Heart left ventricle (tissue), 16 donors: ENCODE measurements around the gene BLM. TPM values are rescaled to one million over a fixed set of nuclear protein-coding genes. Genes with fewer than 3 reads are reported as not detected.

Experiments
- ATAC-seq, 4 donors: fragments of 200-7000 bp; cut with Tn5 transposase; one replicate each; pipeline ENCODE4 v1.9.1; 2020 to 2022; ENCODE audit warnings: moderate library complexity in 4 of 4, mild to moderate bottlenecking in 3 of 4, moderate number of reproducible peaks in 1 of 4
- DNase-seq, 5 donors: peaks; one replicate each; pipeline ENCODE4 v3.0.0-alpha.2; 2020
- H3K27ac ChIP-seq, 12 donors: fragments of 200-600 bp; sonication (generic) in 4 of 12; one replicate each; pipeline versions ENCODE4 v1.5.0 to v1.8.0; 2016 to 2022; ENCODE audit warnings: mild to moderate bottlenecking in 2 of 12
- H3K27me3 ChIP-seq, 9 donors: fragments of 200-600 bp; sonication (generic) in 2 of 9; one replicate each; pipeline versions ENCODE4 v1.5.1 to v1.8.0; 2016 to 2022; ENCODE audit warnings: mild to moderate bottlenecking in 3 of 9
- H3K36me3 ChIP-seq, 9 donors: fragments of 200-600 bp; sonication (generic) in 2 of 9; one replicate each; pipeline versions ENCODE4 v1.5.0 to v1.8.0; 2018 to 2022; ENCODE audit warnings: mild to moderate bottlenecking in 2 of 9
- H3K4me1 ChIP-seq, 12 donors: fragments of 200-600 bp; sonication (generic) in 4 of 12; one replicate each; pipeline versions ENCODE4 v1.5.0 to v1.8.0; 2016 to 2022; ENCODE audit warnings: mild to moderate bottlenecking in 3 of 12
- H3K4me3 ChIP-seq, 12 donors: fragments of 200-600 bp; sonication (generic) in 4 of 12; one replicate each; pipeline versions ENCODE4 v1.5.0 to v1.8.0; 2017 to 2022; ENCODE audit warnings: mild to moderate bottlenecking in 9 of 12, moderate library complexity in 4 of 12
- H3K9me3 ChIP-seq, 12 donors: fragments of 200-600 bp; sonication (generic) in 4 of 12; one replicate each; pipeline versions ENCODE4 v1.5.0 to v1.8.0; 2016 to 2022; ENCODE audit warnings: mild to moderate bottlenecking in 1 of 12
- POLR2A ChIP-seq, 2 donors: fragments of 450-650 bp; IDR thresholded peaks; one replicate each; pipeline ENCODE4 v1.6.1; 2017; ENCODE audit warnings: antibody characterized with exemption in 2 of 2, mild to moderate bottlenecking in 2 of 2, moderate library complexity in 2 of 2
- WGBS, 4 donors: extraction: QIAGEN DNeasy Blood & Tissue Kit in 2 of 4; methylation state at CpG; one replicate each; pipeline versions ENCODE4 v1.1.5 to v1.1.7; 2013 to 2018; 5-methylcytosine and 5-hydroxymethylcytosine counted together
- intact Hi-C, 10 donors: fragments of 100-400 bp; cut with DNase I; formaldehyde crosslinking; loops; one replicate each; pipeline versions ENCODE4 v1.11.1 to v1.14.2; 2022
- polyA plus RNA-seq, 2 donors: library from polyadenylated mRNA; stranded (reverse); fragments of 200-250 nt; gene quantifications; one replicate each; pipeline ENCODE4 v1.2.3, GENCODE V29; 2013
- total RNA-seq, 9 donors: library from RNA; depleted of rRNA in 2 of 9; stranded (reverse); fragments of >200 nt in 2 of 9; fragmentation: NEBNext Ultra II Directional in 3 of 9; extraction: Animal tissue kit (Norgen Biotek cat#: 25700) in 3 of 9; gene quantifications; one replicate each; pipeline versions ENCODE4 v1.1.0 to v1.2.4, GENCODE V29; 2016 to 2023
- TF ChIP-seq, protein P1 (sequence below), 12 donors: fragments of 200-600 bp; sonication (generic) in 4 of 12; IDR thresholded peaks; one replicate each; pipeline versions ENCODE4 v1.5.0 to v1.8.0; 2018 to 2022; ENCODE audit warnings: antibody characterized with exemption in 12 of 12, mild to moderate bottlenecking in 5 of 12
- donor health status: ischemic (EF 13 %, LVEDD 7.1; RV severe dilation, severe dysfunction).
- donor health status: healthy with polysubstance abuse.
- donor health status: DM: no; HTN: yes; CAD: no.
- donor health status: DM: no; HTN: no; CAD: no.
- donor health status: ischemic (EF 25% LVEDD 6.9; RV normal size, moderate dysfunction).
- donor health status: ischemic (EF 25% LVEDD 5.7; RV mildly dilated, moderate dysfunction).
- donor health status: healthy.
- donor health status: DM: yes; HTN: yes; CAD: no.
- donor health status: ischemic (EF 35%, LVEDD 5.7; RV mildly dilated, moderate dysfunction).
- donor health status: nonischemic (EF 11% LVEDD 7.7; RV severe dilation, severe dysfunction).
- donor health status: DM: yes; HTN: yes; CAD: no.
- donor health status: PGD.
- donor health status: ischemic (EF 29% LVEDD 5.4; RV normal size, mild dysfunction).
- donor health status: nonischemic (EF 23%, LVEDD 6.1; RV moderate dilation, normal function).

The BLM gene
- total and polyA plus RNA-seq, 11 donors = 4.3 to 39.6 (median 12.2) TPM

DNA sequence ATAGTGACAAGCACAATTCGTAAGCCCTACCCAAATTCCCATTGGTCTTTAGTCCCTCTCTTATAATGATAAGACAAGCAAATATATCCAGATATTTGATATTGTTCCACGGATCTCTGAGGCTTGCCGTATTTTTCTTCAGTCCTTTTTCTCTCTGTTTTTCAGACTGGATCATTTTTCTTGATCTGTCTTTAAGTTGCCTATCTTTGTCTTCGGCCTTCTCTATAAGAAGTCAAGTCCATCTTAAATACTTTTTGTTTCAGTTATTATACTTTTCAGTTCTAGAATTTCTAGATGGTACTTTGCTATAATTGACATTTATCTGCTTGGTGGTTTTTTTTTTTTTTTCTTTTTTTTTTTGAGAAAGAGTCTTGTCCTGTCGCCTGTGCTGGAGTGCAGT lies 13.7 kb upstream of the BLM start:
- Histone ChIP-seq H3K27ac (no peak overlapping the region), H3K27me3 (no peaks in the 10 kb centered on the region), H3K36me3 (no peaks in the 10 kb centered on the region), H3K9me3 (peaks cover 0 to 18% (median 0%) of the 10 kb centered on the region in 12 donors), H3K4me3 (no peak overlapping the region), H3K4me1 (peaks cover 0 to 16% (median 0%) of the 10 kb centered on the region in 12 donors)
- intact Hi-C loops = no loop called here
- WGBS, 4 donors = 94 to 95% (median 95%) methylated on average over 5 of the region's 5 CpGs
- no peak for TF ChIP-seq POLR2A (IDR thresholded peaks at IDR 0.05)
- DNase-seq = no peak
- ATAC-seq = no peak

DNA sequence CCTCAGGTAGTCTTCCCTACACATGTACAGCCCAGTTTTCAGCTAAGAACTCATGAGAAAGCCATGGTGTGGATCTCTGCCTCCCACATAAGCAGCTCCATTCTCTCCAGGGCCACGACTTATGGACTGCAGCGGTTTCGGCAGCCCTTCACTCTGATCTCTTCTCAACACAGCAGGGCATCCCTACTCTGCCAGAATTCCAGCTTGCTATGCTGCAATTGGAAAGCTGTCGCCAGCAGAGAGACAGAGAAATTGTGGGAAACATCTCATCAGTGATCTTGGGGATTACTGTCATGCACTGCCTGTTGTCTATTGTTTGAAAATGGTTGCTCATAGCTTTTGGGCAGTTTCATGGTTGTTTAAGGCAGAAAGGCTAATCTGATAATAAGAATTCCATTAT lies 11.9 kb upstream of the BLM start:
- intact Hi-C loops = loop anchor here in 1 of 10 donors (5.0 kb wide), 1 partner anchor 162 kb away; the partner anchor contains the start of gene FURIN
- 89 to 98% (median 96%) methylated on average over 4 of the region's 4 CpGs for WGBS, 4 donors

DNA sequence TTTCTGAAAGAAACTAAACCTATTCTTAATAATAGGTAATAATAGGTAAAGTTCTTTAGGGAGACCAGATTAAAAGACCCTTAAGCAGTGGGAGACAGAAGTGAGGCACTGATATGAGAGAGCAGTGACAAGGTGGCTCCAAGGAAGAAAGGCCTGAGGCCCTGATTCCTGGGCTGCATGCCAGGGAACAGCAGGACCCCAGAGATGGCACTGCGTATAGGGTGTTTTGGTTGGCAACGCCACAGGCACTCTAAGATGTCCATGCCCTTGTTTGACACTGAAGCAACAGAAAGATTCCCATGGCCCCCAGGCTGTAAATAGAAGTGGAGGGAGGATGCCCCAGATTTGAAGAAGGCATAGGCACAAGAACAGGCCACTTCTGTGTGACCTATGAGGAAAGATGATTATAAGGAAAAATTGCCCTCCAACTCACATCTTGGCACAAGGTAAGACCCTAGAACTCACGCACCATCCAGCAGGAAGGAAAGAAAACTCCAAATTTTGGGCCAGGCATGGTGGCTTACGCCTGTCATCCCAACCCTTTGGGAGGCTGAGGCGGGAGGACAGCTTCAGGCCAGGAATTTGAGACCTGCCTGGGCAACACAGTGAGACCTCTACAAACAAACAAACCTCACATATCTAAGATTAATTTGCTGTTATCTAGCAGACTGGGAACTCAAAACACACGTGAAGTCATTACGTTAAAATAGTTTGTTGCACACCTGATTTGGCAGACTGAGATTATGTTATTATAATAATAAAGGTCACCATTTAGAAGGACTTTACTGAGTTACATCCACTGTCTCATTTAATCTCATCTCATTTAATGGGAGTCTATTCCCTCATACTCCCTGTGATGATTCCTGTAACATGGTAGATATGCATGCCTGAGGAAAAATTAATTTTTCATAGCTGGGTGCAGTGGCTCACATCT lies 10.5 kb upstream of the BLM start:
- Histone ChIP-seq H3K9me3 (peaks cover 0 to 18% (median 0%) of the 10 kb centered on the region in 12 donors), H3K4me1 (peaks cover 0 to 6% (median 0%) of the 10 kb centered on the region in 12 donors), H3K27me3 (no peaks in the 10 kb centered on the region), H3K4me3 (no peak overlapping the region), H3K27ac (no peak overlapping the region), H3K36me3 (no peaks in the 10 kb centered on the region)
- 67 to 72% (median 70%) methylated on average over 7 of the region's 7 CpGs for WGBS, 4 donors
- ATAC-seq = peak in 2 of 4 donors; percentile 34 to 55
- intact Hi-C loops = loop anchor here in 1 of 10 donors (5.0 kb wide), 1 partner anchor 161 kb away; the partner anchor contains the start of gene FURIN
- DNase-seq = peak in 1 of 5 donors; percentile 29
- TF ChIP-seq, protein P1, sequence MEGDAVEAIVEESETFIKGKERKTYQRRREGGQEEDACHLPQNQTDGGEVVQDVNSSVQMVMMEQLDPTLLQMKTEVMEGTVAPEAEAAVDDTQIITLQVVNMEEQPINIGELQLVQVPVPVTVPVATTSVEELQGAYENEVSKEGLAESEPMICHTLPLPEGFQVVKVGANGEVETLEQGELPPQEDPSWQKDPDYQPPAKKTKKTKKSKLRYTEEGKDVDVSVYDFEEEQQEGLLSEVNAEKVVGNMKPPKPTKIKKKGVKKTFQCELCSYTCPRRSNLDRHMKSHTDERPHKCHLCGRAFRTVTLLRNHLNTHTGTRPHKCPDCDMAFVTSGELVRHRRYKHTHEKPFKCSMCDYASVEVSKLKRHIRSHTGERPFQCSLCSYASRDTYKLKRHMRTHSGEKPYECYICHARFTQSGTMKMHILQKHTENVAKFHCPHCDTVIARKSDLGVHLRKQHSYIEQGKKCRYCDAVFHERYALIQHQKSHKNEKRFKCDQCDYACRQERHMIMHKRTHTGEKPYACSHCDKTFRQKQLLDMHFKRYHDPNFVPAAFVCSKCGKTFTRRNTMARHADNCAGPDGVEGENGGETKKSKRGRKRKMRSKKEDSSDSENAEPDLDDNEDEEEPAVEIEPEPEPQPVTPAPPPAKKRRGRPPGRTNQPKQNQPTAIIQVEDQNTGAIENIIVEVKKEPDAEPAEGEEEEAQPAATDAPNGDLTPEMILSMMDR (IDR thresholded peaks at IDR 0.05) = no peak
- no peak for TF ChIP-seq POLR2A (IDR thresholded peaks at IDR 0.05)

More for the DNA sequence above, 11.9 kb upstream of the BLM start:
- H3K36me3 ChIP-seq = no peaks in the 10 kb centered on the region
- H3K4me1 ChIP-seq = peaks cover 0 to 16% (median 0%) of the 10 kb centered on the region in 12 donors
- H3K4me3 ChIP-seq = no peak overlapping the region
- ATAC-seq (no peak), DNase-seq (no peak)
- H3K27ac ChIP-seq = no peak overlapping the region
- peaks cover 0 to 18% (median 0%) of the 10 kb centered on the region in 12 donors for H3K9me3 ChIP-seq
- TF ChIP-seq POLR2A (IDR thresholded peaks at IDR 0.05) = no peak
- TF ChIP-seq, protein P1 (IDR thresholded peaks at IDR 0.05) = no peak
- no peaks in the 10 kb centered on the region for H3K27me3 ChIP-seq

DNA sequence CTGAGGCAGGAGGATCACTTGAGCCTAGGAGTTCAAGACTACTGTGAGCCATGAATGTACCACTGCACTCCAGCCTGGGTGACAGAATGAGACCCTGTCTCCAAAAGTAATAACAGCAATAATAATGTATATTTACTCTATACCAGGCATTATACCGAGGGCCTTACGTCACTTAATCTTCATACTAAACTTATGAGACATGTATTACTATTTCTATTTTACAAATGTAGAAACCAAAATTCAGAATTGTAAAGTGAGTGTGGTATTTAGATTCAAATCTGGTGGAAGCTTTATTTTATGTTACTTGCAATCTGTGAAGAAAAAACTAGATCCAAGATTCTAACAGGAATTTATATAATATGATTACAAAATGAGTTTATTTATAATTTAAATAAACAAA lies 9.7 kb upstream of the BLM start:
- 95 to 97% (median 96%) methylated on average over 2 of the region's 2 CpGs for WGBS, 4 donors
- TF ChIP-seq, protein P1 (IDR thresholded peaks at IDR 0.05) = no peak
- intact Hi-C loops = loop anchor here in 1 of 10 donors (5.0 kb wide), 1 partner anchor 160 kb away; the partner anchor contains the start of gene FURIN
- no peak overlapping the region for H3K4me3 ChIP-seq
- H3K27me3 ChIP-seq = no peaks in the 10 kb centered on the region
- H3K27ac ChIP-seq = no peak overlapping the region
- no peak for DNase-seq
- H3K9me3 ChIP-seq = peaks cover 0 to 16% (median 0%) of the 10 kb centered on the region in 12 donors
- peaks cover 0 to 12% (median 0%) of the 10 kb centered on the region in 12 donors for H3K4me1 ChIP-seq
- no peaks in the 10 kb centered on the region for H3K36me3 ChIP-seq
- no peak for ATAC-seq
